ENCODE data around the gene CXXC5.

DNA sequence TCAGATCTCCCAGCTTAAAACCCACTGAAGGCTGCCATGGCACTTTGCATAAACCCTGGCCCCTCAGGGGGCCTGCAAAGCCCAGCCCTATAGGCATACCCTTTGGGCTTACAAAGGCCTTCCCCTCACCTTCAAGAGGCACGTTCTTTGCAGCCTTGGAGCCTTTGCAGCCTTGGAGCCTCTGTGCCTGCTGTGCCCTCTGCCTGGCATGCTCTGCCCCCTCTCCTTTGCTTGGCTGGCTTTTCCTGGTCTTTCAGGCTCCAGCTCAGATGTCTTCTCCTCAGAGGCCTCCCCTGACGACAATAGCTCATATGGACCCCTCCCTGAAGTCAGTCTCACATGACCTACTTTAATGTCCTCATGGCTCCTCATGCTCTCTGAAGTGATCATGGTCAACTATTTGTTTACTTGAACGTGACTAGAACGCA, 60.3 kb downstream of the CXXC5 start:
- TF ChIP-seq CTCF (conservative IDR thresholded peaks at IDR 0.05; ENCODE audit: low read length) (no peak), EZH2phosphoT487 (IDR thresholded peaks at IDR 0.05; ENCODE audit: borderline replicate concordance, low read depth, low read length) (no peak)
